Measurements from ENCODE around the gene DXO.

The DXO gene

DNA sequence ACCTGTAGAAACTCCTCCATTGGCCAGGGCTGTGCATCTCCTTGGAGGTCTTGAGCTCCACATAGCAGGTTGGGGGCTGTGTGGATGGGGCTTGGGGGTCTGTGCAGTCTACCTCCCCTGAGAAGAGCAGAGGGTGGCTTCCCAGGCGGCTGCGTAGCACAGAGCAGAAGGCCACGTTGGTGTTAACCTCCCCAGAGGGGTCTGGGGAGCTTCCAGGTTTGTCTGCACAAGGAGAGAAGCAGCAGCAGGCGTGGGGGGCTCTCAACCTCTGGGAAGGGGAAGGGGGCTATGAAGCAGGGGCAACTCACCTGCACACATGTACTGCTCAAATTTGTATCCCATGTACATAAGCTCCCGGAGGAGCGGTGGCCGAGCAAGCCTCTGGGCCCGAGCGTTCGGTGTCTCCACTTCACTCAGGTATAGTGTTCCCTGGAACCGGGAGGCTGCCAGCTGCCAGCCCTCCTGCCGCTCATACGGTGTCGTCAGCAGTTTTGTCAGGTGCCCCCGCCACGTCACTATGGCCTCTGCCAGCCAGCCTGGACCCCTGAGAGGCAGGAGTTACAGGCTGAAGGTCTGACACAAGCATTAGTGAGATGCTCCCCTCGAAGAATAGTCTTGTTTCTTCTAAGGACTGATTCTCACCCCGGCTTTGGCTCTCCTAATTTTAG is 1.2 kb downstream of the DXO start:
- intact Hi-C loops (cut with micrococcal nuclease) = no loop called here
- Mint-ChIP-seq H3K9me3 (no peaks in the 10 kb centered on the region), H3K4me3 (peak overlapping the region; percentile 88), H3K27me3 (no peaks in the 10 kb centered on the region), H3K27ac (peak overlapping the region; percentile 98), H3K36me3 (ENCODE audit: low read depth) (peaks cover 76% of the 10 kb centered on the region), H3K4me1 (ENCODE audit: low read depth) (peaks cover 43% of the 10 kb centered on the region)

DNA sequence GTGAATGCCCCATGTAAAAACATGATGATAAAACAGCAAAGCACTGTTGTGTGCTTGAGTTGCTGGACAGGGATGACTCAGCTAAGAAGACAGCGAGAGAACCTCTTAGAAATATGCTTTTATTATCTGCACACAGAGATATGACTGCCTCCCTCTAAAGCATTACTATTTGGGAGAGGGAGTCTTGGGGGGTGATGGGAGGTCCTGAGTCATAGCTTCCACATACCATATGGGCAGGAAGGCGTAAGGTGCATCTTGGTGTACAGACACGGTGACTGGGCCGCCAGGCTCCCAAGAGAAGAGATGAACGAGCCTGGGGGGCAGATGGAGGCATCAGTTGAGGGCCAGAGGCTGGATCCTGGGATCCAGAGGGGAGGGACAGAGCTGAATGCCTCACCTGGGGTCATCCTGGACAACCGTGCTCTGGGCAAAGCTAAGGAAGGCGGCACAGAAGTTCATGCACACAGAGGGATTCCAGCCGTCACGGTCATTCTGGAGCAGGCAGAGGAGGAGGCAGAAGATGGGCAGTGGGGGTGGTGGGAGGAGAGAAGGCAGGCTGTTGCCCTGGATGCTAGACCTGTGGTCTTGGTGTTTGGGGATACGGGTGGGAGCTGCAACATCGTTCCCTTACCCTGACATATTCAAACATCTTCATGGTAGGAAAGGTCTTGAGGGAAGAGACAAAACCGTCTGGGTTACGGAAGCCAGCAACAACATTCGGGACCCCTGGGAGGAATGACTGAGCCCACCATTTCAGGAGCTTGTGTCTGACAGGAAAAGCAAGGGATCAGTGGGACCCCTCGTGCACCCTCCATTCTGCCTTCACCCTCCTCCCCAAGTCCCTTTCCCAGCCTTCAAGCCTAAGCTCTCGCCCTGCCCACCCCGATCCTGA is 2.0 kb downstream of the DXO start:
- no peaks in the 10 kb centered on the region for H3K9me3 Mint-ChIP-seq
- H3K36me3 Mint-ChIP-seq (ENCODE audit: low read depth) = peaks cover 76% of the 10 kb centered on the region
- H3K4me1 Mint-ChIP-seq (ENCODE audit: low read depth) = peaks cover 43% of the 10 kb centered on the region
- intact Hi-C loops (cut with micrococcal nuclease) = no loop called here
- H3K27ac Mint-ChIP-seq = peak overlapping the region; percentile 98
- no peak overlapping the region for H3K4me3 Mint-ChIP-seq
- H3K27me3 Mint-ChIP-seq = no peaks in the 10 kb centered on the region

DNA sequence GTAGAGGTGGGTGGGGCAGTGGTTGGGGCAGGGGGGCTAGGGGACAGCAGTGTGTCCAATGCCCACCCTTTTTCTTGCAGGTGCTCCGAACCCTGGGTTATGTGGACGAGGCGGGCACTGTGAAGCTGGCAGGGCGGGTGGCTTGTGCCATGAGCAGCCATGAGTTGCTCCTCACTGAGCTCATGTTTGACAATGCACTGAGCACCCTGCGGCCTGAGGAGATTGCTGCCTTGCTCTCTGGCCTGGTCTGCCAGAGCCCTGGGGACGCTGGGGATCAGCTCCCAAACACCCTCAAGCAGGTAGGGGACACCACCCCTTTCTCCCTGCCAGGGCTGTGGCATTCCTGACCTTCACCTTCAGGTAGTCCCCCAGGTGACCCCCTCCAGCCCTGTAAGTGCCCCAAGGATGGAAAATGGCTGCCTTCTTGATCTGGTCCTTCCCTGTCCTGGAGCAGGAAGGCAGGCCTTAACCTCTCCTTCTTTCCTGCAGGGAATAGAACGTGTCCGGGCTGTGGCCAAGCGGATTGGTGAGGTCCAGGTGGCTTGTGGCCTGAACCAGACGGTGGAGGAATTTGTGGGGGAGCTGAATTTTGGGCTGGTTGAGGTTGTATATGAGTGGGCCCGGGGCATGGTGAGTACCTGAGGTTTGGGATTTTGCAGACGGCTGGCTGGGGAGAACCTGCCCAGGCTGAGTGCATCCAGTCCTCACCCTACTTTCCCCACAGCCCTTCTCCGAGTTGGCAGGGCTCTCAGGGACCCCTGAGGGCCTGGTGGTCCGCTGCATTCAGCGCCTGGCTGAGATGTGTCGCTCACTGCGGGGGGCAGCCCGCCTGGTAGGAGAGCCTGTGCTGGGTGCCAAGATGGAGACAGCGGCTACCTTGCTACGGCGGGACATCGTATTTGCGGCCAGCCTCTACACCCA is 2.9 kb downstream of the DXO start:
- intact Hi-C loops (cut with micrococcal nuclease) = no loop called here
- peaks cover 80% of the 10 kb centered on the region for H3K36me3 Mint-ChIP-seq (ENCODE audit: low read depth)
- H3K27ac Mint-ChIP-seq = no peak overlapping the region
- H3K4me3 Mint-ChIP-seq = no peak overlapping the region
- peaks cover 39% of the 10 kb centered on the region for H3K4me1 Mint-ChIP-seq (ENCODE audit: low read depth)
- no peaks in the 10 kb centered on the region for H3K9me3 Mint-ChIP-seq
- H3K27me3 Mint-ChIP-seq = no peaks in the 10 kb centered on the region

DNA sequence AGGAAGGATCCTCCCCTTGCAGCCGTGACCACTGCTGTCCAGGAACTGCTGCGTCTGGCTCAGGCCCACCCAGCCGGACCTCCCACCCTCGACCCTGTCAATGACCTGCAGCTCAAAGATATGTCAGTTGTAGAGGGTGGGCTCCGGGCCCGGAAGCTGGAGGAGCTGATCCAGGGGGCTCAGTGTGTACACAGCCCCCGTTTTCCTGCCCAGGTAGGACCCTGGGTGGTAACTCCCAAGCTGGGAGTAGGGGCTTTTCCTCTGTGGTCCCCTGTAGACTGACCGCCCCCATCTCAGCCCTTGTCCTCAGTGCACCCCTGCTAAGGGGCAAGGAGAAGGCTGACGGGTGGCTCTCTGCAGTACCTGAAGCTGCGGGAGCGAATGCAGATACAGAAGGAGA is 3.6 kb downstream of the DXO start:
- Mint-ChIP-seq H3K4me3 (no peak overlapping the region), H3K4me1 (ENCODE audit: low read depth) (peaks cover 32% of the 10 kb centered on the region), H3K27me3 (no peaks in the 10 kb centered on the region), H3K36me3 (ENCODE audit: low read depth) (peaks cover 84% of the 10 kb centered on the region), H3K9me3 (no peaks in the 10 kb centered on the region), H3K27ac (no peak overlapping the region)
- intact Hi-C loops (cut with micrococcal nuclease) = no loop called here

DNA sequence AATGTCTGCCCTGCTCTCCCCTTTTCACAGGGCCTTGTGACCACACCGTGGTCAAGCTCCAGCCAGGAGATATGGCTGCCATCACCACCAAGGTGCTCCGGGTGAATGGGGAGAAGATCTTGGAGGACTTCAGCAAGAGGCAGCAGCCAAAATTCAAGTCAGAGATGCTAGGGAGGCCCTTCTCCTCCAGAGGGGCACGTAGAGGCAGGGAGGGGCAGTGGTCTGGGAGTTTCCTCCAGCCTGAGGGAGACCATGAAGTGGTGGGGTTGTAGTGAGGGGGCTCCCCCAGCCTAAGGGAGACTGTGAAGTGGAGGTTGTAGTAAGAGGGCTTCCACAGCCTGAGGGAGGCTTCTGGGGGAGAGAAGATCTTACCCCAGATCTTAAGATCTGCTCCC is 4.0 kb downstream of the DXO start:
- intact Hi-C loops (cut with micrococcal nuclease) = no loop called here
- Mint-ChIP-seq H3K4me3 (no peak overlapping the region), H3K9me3 (no peaks in the 10 kb centered on the region), H3K27me3 (no peaks in the 10 kb centered on the region), H3K27ac (no peak overlapping the region), H3K4me1 (ENCODE audit: low read depth) (peaks cover 28% of the 10 kb centered on the region), H3K36me3 (ENCODE audit: low read depth) (peaks cover 87% of the 10 kb centered on the region)

DNA sequence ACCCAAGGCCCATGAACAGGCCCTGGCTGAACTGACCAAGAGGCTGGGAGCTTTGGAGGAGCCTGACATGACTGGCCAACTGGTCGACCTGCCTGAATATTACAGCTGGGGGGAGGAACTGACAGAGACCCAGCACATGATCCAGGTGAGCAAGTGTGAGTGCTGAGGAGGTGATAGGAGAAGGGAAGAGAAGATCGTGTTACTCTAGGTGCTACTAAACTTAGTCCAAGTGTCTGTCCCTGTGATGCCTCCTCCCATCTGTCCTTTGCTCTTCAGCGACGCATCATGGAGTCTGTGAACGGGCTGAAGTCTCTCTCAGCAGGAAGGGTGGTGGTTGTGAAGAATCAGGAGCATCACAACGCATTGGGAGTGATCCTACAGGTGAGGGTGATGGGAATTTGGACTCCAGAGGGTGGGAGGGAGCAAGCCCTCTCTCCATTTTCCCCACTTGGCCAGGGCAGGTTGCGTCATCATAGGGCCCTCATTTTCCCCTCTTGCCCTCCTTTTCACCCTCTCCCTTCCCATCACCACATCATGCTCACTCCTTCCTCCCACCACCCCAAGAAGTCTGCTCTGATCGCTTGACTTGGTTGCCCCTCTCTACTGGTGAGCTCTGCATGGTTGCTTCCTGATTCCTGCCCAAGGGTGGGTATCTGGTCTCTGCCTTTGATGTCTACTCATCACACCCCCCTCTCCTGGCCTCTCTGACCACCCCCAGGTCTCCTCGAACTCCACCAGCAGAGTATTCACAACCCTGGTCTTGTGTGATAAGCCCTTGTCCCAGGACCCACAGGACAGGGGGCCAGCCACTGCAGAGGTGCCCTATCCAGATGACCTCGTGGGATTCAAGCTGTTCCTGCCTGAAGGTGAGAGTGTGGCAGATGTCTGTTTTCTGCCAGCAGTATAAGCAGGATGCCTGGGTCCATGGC is 4.7 kb downstream of the DXO start:
- intact Hi-C loops (cut with micrococcal nuclease) = no loop called here
- Mint-ChIP-seq H3K36me3 (ENCODE audit: low read depth) (peaks cover 87% of the 10 kb centered on the region), H3K9me3 (no peaks in the 10 kb centered on the region), H3K4me1 (ENCODE audit: low read depth) (peaks cover 23% of the 10 kb centered on the region), H3K27ac (no peak overlapping the region), H3K27me3 (no peaks in the 10 kb centered on the region), H3K4me3 (no peak overlapping the region)

DNA sequence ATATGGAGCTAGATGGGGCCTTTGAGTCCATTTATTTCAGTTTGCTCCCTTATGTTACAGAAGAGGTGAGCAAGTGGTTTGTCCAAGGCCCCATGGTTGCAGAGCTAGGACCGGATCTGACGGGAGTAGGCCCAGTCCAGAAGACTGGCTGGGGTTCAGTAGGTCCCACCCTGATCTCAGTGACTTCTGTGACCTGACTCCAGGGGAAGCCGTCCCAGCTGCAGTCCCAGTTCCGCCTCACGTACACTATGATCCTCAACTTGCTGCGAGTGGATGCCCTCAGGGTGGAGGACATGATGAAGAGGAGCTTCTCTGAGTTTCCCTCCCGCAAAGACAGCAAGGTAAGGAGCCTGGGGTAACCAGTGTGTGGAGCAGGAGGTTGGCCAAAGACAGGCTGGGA is 5.4 kb downstream of the DXO start:
- Mint-ChIP-seq H3K4me1 (ENCODE audit: low read depth) (peaks cover 25% of the 10 kb centered on the region), H3K36me3 (ENCODE audit: low read depth) (peaks cover 93% of the 10 kb centered on the region), H3K9me3 (no peaks in the 10 kb centered on the region), H3K27ac (no peak overlapping the region), H3K4me3 (no peak overlapping the region), H3K27me3 (no peaks in the 10 kb centered on the region)
- intact Hi-C loops (cut with micrococcal nuclease) = no loop called here

DNA sequence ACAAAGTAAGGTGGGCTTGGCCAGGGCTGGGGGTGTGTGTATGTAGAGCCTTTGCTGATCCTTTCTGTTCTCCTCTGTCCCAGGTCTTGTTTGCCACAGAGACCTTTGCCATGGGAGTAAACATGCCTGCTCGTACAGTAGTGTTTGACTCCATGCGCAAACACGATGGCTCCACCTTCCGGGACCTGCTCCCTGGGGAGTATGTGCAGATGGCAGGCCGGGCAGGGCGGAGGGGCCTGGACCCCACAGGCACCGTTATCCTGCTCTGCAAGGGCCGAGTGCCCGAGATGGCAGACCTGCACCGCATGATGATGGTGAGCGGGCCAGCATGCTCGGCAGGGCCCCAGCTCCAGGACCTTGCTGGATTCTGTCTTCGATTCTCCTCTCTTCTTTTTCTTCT is 6.2 kb downstream of the DXO start:
- intact Hi-C loops (cut with micrococcal nuclease) = no loop called here
- Mint-ChIP-seq H3K27ac (no peak overlapping the region), H3K4me3 (no peak overlapping the region), H3K27me3 (no peaks in the 10 kb centered on the region), H3K9me3 (no peaks in the 10 kb centered on the region), H3K4me1 (ENCODE audit: low read depth) (peaks cover 19% of the 10 kb centered on the region), H3K36me3 (ENCODE audit: low read depth) (peaks cover 100% of the 10 kb centered on the region)

DNA sequence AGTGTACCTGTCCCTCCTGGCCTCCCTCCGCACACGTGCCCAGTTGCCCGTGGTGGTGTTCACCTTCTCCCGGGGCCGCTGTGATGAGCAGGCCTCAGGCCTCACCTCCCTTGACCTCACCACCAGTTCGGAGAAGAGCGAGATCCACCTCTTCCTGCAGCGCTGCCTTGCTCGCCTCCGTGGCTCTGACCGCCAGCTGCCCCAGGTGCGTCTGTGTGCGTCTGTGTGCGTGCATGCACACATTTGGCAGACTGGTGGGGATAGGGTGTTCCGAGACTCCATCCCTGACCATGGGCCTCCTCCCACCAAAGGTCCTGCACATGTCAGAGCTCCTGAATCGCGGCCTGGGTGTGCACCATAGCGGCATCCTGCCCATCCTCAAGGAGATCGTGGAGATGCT is 8.0 kb downstream of the DXO start:
- H3K27ac Mint-ChIP-seq = no peak overlapping the region
- no peak overlapping the region for H3K4me3 Mint-ChIP-seq
- H3K36me3 Mint-ChIP-seq (ENCODE audit: low read depth) = peaks cover 98% of the 10 kb centered on the region
- H3K9me3 Mint-ChIP-seq = no peaks in the 10 kb centered on the region
- H3K4me1 Mint-ChIP-seq (ENCODE audit: low read depth) = peaks cover 26% of the 10 kb centered on the region
- H3K27me3 Mint-ChIP-seq = no peaks in the 10 kb centered on the region
- intact Hi-C loops (cut with micrococcal nuclease) = no loop called here

DNA sequence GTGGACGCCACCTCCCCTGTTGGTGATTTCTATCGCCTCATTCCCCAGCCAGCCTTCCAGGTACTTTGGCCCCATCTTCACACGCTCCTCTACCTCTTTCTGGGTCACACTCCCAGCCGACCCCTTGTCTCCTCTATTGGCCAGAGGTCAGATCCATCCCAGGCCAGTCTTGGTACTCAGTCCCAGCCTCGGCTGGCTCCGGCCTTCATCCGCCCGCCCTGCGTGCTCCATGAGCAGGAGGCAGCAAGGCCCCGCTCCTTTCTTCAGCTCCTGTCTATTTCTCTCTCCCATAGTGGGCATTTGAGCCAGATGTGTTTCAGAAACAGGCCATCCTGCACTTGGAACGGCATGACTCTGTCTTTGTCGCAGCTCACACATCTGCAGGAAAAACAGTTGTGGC is 10.3 kb downstream of the DXO start:
- no peaks in the 10 kb centered on the region for H3K9me3 Mint-ChIP-seq
- intact Hi-C loops (cut with micrococcal nuclease) = no loop called here
- no peak overlapping the region for H3K4me3 Mint-ChIP-seq
- no peaks in the 10 kb centered on the region for H3K27me3 Mint-ChIP-seq
- peaks cover 94% of the 10 kb centered on the region for H3K36me3 Mint-ChIP-seq (ENCODE audit: low read depth)
- H3K27ac Mint-ChIP-seq = no peak overlapping the region
- H3K4me1 Mint-ChIP-seq (ENCODE audit: low read depth) = peaks cover 39% of the 10 kb centered on the region

DNA sequence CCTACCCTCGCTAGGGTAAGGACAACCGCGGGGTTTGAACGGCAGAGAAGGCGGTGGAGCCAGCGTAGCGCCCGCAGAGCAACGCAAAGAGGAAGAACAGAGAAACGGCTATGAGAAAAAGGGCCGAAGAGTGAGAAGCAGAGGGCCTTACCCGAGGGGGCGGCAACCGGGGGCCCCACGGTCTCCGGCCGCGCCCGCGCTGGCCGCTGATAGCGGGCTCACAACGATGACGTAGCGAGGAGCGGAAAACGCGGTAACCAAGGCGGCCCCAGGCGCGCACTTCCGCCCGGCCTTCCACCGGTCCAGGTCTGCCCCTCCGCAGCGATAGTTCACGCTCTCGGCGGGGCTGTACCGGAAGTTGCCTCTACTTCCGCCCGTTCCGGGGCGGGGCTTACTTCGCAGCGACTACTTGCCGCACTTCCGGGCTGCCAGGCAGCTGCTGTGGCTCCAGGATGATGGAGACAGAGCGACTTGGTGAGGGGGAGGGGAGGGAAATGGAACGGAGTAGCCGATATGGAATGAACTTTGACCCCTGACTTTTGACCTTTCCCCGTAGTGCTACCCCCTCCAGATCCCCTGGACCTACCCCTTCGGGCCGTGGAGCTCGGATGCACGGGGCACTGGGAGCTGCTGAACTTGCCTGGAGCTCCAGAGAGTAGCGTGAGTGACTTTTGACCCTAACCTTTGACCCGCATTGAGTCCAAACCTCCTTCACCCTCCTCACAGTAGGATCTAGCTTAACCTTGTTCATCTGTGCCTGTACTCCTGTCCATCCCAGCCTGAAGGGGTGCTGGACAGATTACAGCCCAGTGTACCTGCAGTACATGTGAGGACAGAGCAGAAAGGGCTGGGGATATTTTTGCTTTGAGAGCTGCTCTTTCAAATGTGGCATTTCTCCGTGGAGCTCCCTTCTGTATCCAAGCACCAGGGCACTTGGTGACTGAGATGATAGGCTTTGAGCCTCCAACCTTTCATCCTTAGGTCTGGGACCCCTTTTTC is 12.9 kb downstream of the DXO start, which contains the start of the genes NELFE and SKIC2:
Gene NELFE (minus strand): TSS at position 231 of the 999 bp plus-strand sequence. CDS start 525 bp downstream, outside the sequence.
Gene SKIC2 (plus strand): TSS at position 435 of the 999 bp plus-strand sequence. CDS start 18 bp downstream, at position 453.
- Mint-ChIP-seq H3K9me3 (no peaks in the 10 kb centered on the region), H3K27me3 (no peaks in the 10 kb centered on the region), H3K36me3 (ENCODE audit: low read depth) (peaks cover 94% of the 10 kb centered on the region), H3K27ac (peak within 1 kb of the TSS; percentile 92), H3K4me1 (ENCODE audit: low read depth) (peaks cover 49% of the 10 kb centered on the region), H3K4me3 (peak within 1 kb of the TSS; percentile 90)
- intact Hi-C loops (cut with micrococcal nuclease) = loop anchor here (1.0 to 5.0 kb wide), 2 partner anchors 13 to 62 kb away; partner anchors contain the start of genes DXO and EHMT2

DNA sequence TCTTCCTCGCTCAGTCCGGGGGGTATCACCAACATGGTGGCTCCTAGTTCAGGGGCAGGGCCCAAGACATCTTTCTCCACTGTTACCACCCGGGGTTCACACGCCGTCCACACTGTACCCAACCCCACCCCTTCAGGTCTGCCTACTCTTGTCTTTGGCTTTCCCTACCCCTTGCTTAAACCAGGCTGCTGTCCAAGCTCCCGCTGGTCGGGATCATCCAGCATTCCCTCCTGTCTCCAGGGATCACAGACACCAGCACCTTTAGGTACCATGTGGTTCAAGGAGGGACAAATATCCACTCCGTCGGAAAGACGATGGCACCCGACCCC is 13.6 kb downstream of the DXO start:
- Mint-ChIP-seq H3K4me1 (ENCODE audit: low read depth) (peaks cover 56% of the 10 kb centered on the region), H3K27me3 (no peaks in the 10 kb centered on the region), H3K9me3 (no peaks in the 10 kb centered on the region), H3K36me3 (ENCODE audit: low read depth) (peaks cover 94% of the 10 kb centered on the region), H3K4me3 (peak overlapping the region; percentile 90), H3K27ac (peak overlapping the region; percentile 92)
- intact Hi-C loops (cut with micrococcal nuclease) = loop anchor here (5.0 kb wide), 1 partner anchor 61 kb away; the partner anchor contains the start of gene EHMT2
